Lower lobe of right lung (tissue), 2 donors: ENCODE data around the gene AATK. TPM values are rescaled to one million over a fixed set of nuclear protein-coding genes. Genes with fewer than 3 reads are reported as not detected.

Source experiments
- ATAC-seq, 2 donors: fragments of 200-7000 bp; cut with Tn5 transposase; one replicate each; pipeline ENCODE4 v1.9.1; 2020 to 2022; ENCODE audit warnings: mild to moderate bottlenecking in 2 of 2, moderate library complexity in 2 of 2
- DNase-seq: peaks from one replicate; pipeline ENCODE4 v3.0.0-alpha.2; 2020
- H3K27ac ChIP-seq: fragments of 200-600 bp; one replicate; pipeline ENCODE4 v1.8.0; 2022
- H3K27me3 ChIP-seq: fragments of 200-600 bp; one replicate; pipeline ENCODE4 v1.8.0; 2022; ENCODE audit warnings: low read depth
- H3K36me3 ChIP-seq: fragments of 200-600 bp; one replicate; pipeline ENCODE4 v1.8.0; 2022; ENCODE audit warnings: mild to moderate bottlenecking
- H3K4me1 ChIP-seq: fragments of 200-600 bp; one replicate; pipeline ENCODE4 v1.8.0; 2022
- H3K4me3 ChIP-seq: fragments of 200-600 bp; one replicate; pipeline ENCODE4 v1.8.0; 2022; ENCODE audit warnings: mild to moderate bottlenecking
- H3K9me3 ChIP-seq: fragments of 200-600 bp; one replicate; pipeline ENCODE4 v1.8.0; 2022
- intact Hi-C: fragments of 100-400 bp; cut with DNase I; formaldehyde crosslinking; loops from one replicate; pipeline ENCODE4 v1.11.0; 2022
- total RNA-seq: library from RNA; stranded (reverse); fragmentation: NEBNext Ultra II Directional; extraction: Animal tissue kit (Norgen Biotek cat#: 25700); gene quantifications from one replicate; pipeline ENCODE4 v1.2.1, GENCODE V29; 2021
- TF ChIP-seq, protein P1 (sequence below): fragments of 200-600 bp; IDR thresholded peaks from one replicate; pipeline ENCODE4 v1.8.0; 2022; ENCODE audit warnings: antibody characterized with exemption, mild to moderate bottlenecking
- donor health status: DM: no; HTN: yes; CAD: no; lungs with severe emphysema.

The AATK gene
- total RNA-seq, 1 donor from 2014 or later, result 64.0 TPM

GRCh38 chr17:81102352-81102751 is 63.7 kb downstream of the AATK start:
- Histone ChIP-seq H3K27me3 (no peaks in the 10 kb centered on the region), H3K36me3 (peaks cover 78% of the 10 kb centered on the region), H3K9me3 (no peaks in the 10 kb centered on the region), H3K4me1 (peaks cover 8% of the 10 kb centered on the region), H3K4me3 (no peak overlapping the region), H3K27ac (no peak overlapping the region)
- TF ChIP-seq, protein P1, sequence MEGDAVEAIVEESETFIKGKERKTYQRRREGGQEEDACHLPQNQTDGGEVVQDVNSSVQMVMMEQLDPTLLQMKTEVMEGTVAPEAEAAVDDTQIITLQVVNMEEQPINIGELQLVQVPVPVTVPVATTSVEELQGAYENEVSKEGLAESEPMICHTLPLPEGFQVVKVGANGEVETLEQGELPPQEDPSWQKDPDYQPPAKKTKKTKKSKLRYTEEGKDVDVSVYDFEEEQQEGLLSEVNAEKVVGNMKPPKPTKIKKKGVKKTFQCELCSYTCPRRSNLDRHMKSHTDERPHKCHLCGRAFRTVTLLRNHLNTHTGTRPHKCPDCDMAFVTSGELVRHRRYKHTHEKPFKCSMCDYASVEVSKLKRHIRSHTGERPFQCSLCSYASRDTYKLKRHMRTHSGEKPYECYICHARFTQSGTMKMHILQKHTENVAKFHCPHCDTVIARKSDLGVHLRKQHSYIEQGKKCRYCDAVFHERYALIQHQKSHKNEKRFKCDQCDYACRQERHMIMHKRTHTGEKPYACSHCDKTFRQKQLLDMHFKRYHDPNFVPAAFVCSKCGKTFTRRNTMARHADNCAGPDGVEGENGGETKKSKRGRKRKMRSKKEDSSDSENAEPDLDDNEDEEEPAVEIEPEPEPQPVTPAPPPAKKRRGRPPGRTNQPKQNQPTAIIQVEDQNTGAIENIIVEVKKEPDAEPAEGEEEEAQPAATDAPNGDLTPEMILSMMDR, result no peak
- no peak for DNase-seq
- intact Hi-C loops, result no loop called here
- no peak for ATAC-seq

DNA sequence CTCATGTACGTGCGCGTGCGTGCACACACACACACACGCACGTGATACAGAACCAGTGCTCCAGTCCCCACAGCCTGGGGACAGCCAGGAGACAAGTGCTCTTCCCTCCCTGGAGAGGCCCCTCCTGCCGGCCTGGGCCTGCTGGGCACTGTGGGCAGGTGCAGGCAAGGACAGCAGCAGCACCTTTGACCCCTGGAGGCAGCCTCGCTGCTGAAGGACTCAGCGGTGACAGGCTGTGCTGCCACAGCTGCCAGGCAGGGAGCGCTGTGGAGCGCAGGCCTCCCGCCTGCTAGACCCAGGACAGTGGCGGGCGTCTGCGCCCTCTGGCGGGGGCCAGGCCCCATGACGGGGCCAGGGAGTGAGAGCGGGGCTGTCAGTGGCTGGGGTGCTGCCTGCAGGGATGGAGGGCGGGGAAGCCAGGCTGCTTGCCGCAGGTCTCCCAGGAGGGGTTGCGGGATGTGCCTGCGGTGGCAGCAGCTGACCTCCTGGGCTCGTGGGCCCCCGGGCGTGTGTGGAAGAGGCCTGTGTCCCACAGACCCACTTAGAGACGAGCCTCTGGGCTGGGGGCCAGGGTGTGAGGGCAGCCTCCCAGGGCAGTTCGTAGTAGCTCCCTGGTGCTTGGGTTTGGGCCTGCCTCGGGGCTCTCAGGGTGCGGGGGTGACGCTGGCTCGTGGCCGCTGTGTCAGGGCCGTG is 64.3 kb downstream of the AATK start:
- H3K27me3 ChIP-seq, result no peaks in the 10 kb centered on the region
- no peak overlapping the region for H3K27ac ChIP-seq
- H3K4me3 ChIP-seq, result no peak overlapping the region
- ATAC-seq, result peak; percentile 78 to 91
- H3K9me3 ChIP-seq, result no peaks in the 10 kb centered on the region
- peaks cover 14% of the 10 kb centered on the region for H3K4me1 ChIP-seq
- peaks cover 72% of the 10 kb centered on the region for H3K36me3 ChIP-seq
- DNase-seq, result peak; percentile 89
- intact Hi-C loops, result no loop called here
- TF ChIP-seq, protein P1, result peak; percentile 99

DNA sequence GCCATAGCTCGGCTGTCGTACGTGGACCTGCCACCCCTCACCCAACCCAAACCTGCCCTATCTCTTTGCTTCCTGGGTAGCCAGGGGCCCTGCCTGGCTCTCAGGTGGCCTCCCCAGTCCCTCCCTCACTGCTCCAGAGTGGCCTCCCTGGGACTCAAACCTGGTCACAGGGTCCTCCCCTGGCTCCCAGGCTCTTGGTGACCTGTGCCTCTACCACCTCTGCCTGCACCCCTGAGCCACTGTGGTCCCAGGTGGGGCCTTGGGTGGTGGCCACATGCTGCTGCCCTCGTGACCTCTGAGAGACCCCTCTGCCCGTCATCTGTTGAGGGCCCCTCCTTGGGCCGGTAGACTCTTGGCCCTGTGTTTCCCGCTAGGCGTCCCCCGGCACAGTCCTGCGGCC is 65.4 kb downstream of the AATK start:
- Histone ChIP-seq H3K36me3 (peaks cover 62% of the 10 kb centered on the region), H3K4me1 (peaks cover 25% of the 10 kb centered on the region), H3K4me3 (no peak overlapping the region), H3K27me3 (no peaks in the 10 kb centered on the region), H3K27ac (no peak overlapping the region), H3K9me3 (no peaks in the 10 kb centered on the region)
- TF ChIP-seq, protein P1, result no peak
- ATAC-seq, result no peak
- intact Hi-C loops, result no loop called here
- no peak for DNase-seq

- intact Hi-C loops, result no loop called here
- H3K27ac ChIP-seq, result no peak overlapping the region
- H3K4me1 ChIP-seq, result peaks cover 33% of the 10 kb centered on the region
- TF ChIP-seq, protein P1, result no peak
- no peaks in the 10 kb centered on the region for H3K27me3 ChIP-seq
- no peak for DNase-seq
- ATAC-seq, result no peak
- H3K9me3 ChIP-seq, result no peaks in the 10 kb centered on the region
- no peak overlapping the region for H3K4me3 ChIP-seq
- peaks cover 54% of the 10 kb centered on the region for H3K36me3 ChIP-seq
Observed at GRCh38 chr17:81099888-81100287, 66.1 kb downstream of the AATK start.

DNA sequence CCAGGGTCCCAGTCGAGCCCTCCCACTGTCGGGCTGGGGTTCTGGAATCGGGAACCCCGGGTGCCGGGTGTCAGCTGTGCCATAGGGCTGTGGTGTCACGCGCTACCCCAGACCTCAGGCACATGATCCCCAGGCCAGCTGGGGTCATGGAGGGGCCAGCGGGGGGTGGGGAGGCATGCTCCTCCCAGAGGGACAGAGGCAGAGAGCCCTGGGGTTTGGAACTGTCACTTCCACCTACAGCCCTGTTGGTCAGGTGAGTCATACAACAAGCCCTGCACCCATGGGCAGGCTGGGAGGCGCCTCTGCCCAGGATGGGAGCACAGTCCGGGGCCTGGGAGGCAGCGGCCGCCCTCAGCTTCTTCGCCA is 68.1 kb downstream of the AATK start:
- DNase-seq (peak; percentile 76), ATAC-seq (peak in 1 of 2 donors; percentile 18)
- peaks cover 38% of the 10 kb centered on the region for H3K4me1 ChIP-seq
- peaks cover 40% of the 10 kb centered on the region for H3K36me3 ChIP-seq
- peak overlapping the region; percentile 65 for H3K27ac ChIP-seq
- TF ChIP-seq, protein P1, result no peak
- H3K9me3 ChIP-seq, result no peaks in the 10 kb centered on the region
- peak overlapping the region; percentile 30 for H3K4me3 ChIP-seq
- intact Hi-C loops, result no loop called here
- H3K27me3 ChIP-seq, result no peaks in the 10 kb centered on the region
